Thoracic aorta (tissue), 2 donors: ENCODE data around the gene DGCR2. TPM values are rescaled to one million over a fixed set of nuclear protein-coding genes. Genes with fewer than 3 reads are reported as not detected.
"Not testable (repeated sequence)": the region's sequence is repeated elsewhere in the genome, so short reads cannot be mapped to it uniquely, and the experiment has no call there.

ENCODE experiments used
- ATAC-seq: fragments of 150-250 bp; one replicate; pipeline ENCODE4 v1.8.0; 2017; ENCODE audit warnings: low read depth; ENCODE audit not compliant: insufficient number of reproducible peaks, low FRiP score
- DNase-seq: peaks from one replicate; pipeline ENCODE4 v3.0.0-alpha.2; 2020; ENCODE audit warnings: low spot score
- H3K27ac ChIP-seq, 2 donors: fragments of 200-600 bp; sonication (generic); 1 replicate in 1 of 2; 2 replicates in 1 of 2; pipeline ENCODE4 v1.5.1; 2016; ENCODE audit warnings: mild to moderate bottlenecking in 2 of 2, moderate library complexity in 2 of 2
- H3K27me3 ChIP-seq: fragments of 200-600 bp; sonication (generic); replicated peaks from 2 replicates; pipeline ENCODE4 v1.6.0; 2016; ENCODE audit warnings: mild to moderate bottlenecking; ENCODE audit not compliant: insufficient read depth
- H3K36me3 ChIP-seq: fragments of 200-600 bp; sonication (generic); one replicate; pipeline ENCODE4 v1.5.1; 2016
- H3K4me1 ChIP-seq, 2 donors: fragments of 200-600 bp; sonication (generic); 1 replicate in 1 of 2; 2 replicates in 1 of 2; pipeline versions ENCODE4 v1.5.1 to v1.6.0; 2016; ENCODE audit warnings: low read depth in 2 of 2, mild to moderate bottlenecking in 1 of 2; ENCODE audit not compliant: control insufficient read depth in 1 of 2
- H3K4me3 ChIP-seq: fragments of 200-600 bp; sonication (generic); 2 replicates; pipeline ENCODE4 v1.5.1; 2016; ENCODE audit warnings: mild to moderate bottlenecking
- H3K9me3 ChIP-seq: fragments of 200-600 bp; sonication (generic); 2 replicates; pipeline ENCODE4 v1.5.1; 2016
- CTCF ChIP-seq: fragments of 200-600 bp; sonication (generic); IDR thresholded peaks from one replicate; pipeline ENCODE4 v1.5.1; 2019; ENCODE audit warnings: antibody characterized with exemption
- total RNA-seq, 2 donors: library from RNA; depleted of rRNA; stranded (reverse); fragments of >200 nt; gene quantifications; one replicate each; pipeline versions ENCODE4 v1.1.0 to v1.2.3, GENCODE V29; 2016

The DGCR2 gene
- total RNA-seq, 2 donors from 2014 or later = 42.1 to 105 TPM

GRCh38 chr22:19088866-19089595 is 33.2 kb downstream of the DGCR2 start:
- DNase-seq = no peak
- no peak for TF ChIP-seq CTCF
- H3K9me3 ChIP-seq = no peaks in the 10 kb centered on the region
- no peak overlapping the region for H3K4me3 ChIP-seq
- no peak overlapping the region for H3K27ac ChIP-seq
- ATAC-seq = no peak
- peaks cover 8 to 12% of the 10 kb centered on the region in 2 donors for H3K4me1 ChIP-seq
- peaks cover 19% of the 10 kb centered on the region for H3K36me3 ChIP-seq
- no peaks in the 10 kb centered on the region for H3K27me3 ChIP-seq

- H3K27ac ChIP-seq = no peak overlapping the region
- H3K4me3 ChIP-seq = no peak overlapping the region
- DNase-seq = no peak
- peaks cover 0 to 12% of the 10 kb centered on the region in 2 donors for H3K4me1 ChIP-seq
- no peaks in the 10 kb centered on the region for H3K9me3 ChIP-seq
- no peak for TF ChIP-seq CTCF
- no peaks in the 10 kb centered on the region for H3K27me3 ChIP-seq
- ATAC-seq = no peak
- H3K36me3 ChIP-seq = peaks cover 19% of the 10 kb centered on the region
Measured at GRCh38 chr22:19086896-19087295, 35.3 kb downstream of the DGCR2 start.

- Histone ChIP-seq H3K4me3 (no peak overlapping the region), H3K27me3 (no peaks in the 10 kb centered on the region), H3K36me3 (peaks cover 19% of the 10 kb centered on the region), H3K9me3 (no peaks in the 10 kb centered on the region), H3K4me1 (peaks cover 0 to 12% of the 10 kb centered on the region in 2 donors), H3K27ac (no peak overlapping the region)
- ATAC-seq (no peak), DNase-seq (no peak)
- TF ChIP-seq CTCF = no peak
Measured at GRCh38 chr22:19086417-19086816, 35.8 kb downstream of the DGCR2 start.

GRCh38 chr22:19085233-19085718 is 36.9 kb downstream of the DGCR2 start:
- H3K9me3 ChIP-seq = no peaks in the 10 kb centered on the region
- H3K27me3 ChIP-seq = no peaks in the 10 kb centered on the region
- H3K4me1 ChIP-seq = peaks cover 0 to 12% of the 10 kb centered on the region in 2 donors
- ATAC-seq (no peak), DNase-seq (no peak)
- no peak overlapping the region for H3K27ac ChIP-seq
- peaks cover 19% of the 10 kb centered on the region for H3K36me3 ChIP-seq
- no peak overlapping the region for H3K4me3 ChIP-seq
- no peak for TF ChIP-seq CTCF

GRCh38 chr22:19084586-19084985 is 37.6 kb downstream of the DGCR2 start:
- not testable (repeated sequence) for DNase-seq, H3K27ac ChIP-seq, H3K27me3 ChIP-seq, H3K4me3 ChIP-seq, H3K9me3 ChIP-seq, ATAC-seq
- Histone ChIP-seq H3K4me1 (peaks cover 0 to 12% of the 10 kb centered on the region in 2 donors), H3K36me3 (peaks cover 19% of the 10 kb centered on the region)

- not testable (repeated sequence) for H3K4me3 ChIP-seq, H3K27ac ChIP-seq, H3K27me3 ChIP-seq, ATAC-seq, H3K9me3 ChIP-seq, DNase-seq
- Histone ChIP-seq H3K36me3 (peaks cover 19% of the 10 kb centered on the region), H3K4me1 (peaks cover 0 to 12% of the 10 kb centered on the region in 2 donors)
Measured at GRCh38 chr22:19084126-19084525, 38.1 kb downstream of the DGCR2 start.
